Karpas-422 (cell line): ENCODE measurements around the gene ZNF74. TPM values are rescaled to one million over a fixed set of nuclear protein-coding genes. Genes with fewer than 3 reads are reported as not detected.
"Not testable (repeated sequence)": the region's sequence is repeated elsewhere in the genome, so short reads cannot be mapped to it uniquely, and the experiment has no call there.

Experiments
- DNase-seq: peaks from one replicate; pipeline ENCODE4 v3.0.0-alpha.2; 2015
- H2AFZ ChIP-seq: fragments of 200-600 bp; sonication (generic); 2 replicates; pipeline ENCODE4 v1.6.1; 2014; ENCODE audit warnings: antibody characterized with exemption, low read length, mixed read lengths
- H3K27ac ChIP-seq: fragments of 200-600 bp; sonication (generic); 2 replicates; pipeline ENCODE4 v1.5.1; 2014; ENCODE audit warnings: mild to moderate bottlenecking, low read length, moderate library complexity
- H3K27me3 ChIP-seq: fragments of 200-600 bp; sonication (generic); 2 replicates; pipeline ENCODE4 v1.6.1; 2014; ENCODE audit warnings: low read length, mixed read lengths
- H3K36me3 ChIP-seq: fragments of 200-600 bp; sonication (generic); 2 replicates; pipeline ENCODE4 v1.6.1; 2014; ENCODE audit warnings: low read length, mixed read lengths; ENCODE audit not compliant: insufficient read depth
- H3K4me1 ChIP-seq: fragments of 200-600 bp; sonication (generic); 2 replicates; pipeline ENCODE4 v1.6.1; 2014; ENCODE audit warnings: mild to moderate bottlenecking, low read length, mixed read lengths
- H3K4me2 ChIP-seq: fragments of 200-600 bp; sonication (generic); 2 replicates; pipeline ENCODE4 v1.6.1; 2014; ENCODE audit warnings: low read length, low read depth, mild to moderate bottlenecking; ENCODE audit not compliant: poor library complexity, severe bottlenecking
- H3K4me3 ChIP-seq: fragments of 200-600 bp; sonication (generic); 2 replicates; pipeline ENCODE4 v1.5.1; 2014; ENCODE audit warnings: mild to moderate bottlenecking, antibody characterized with exemption, low read length, mixed read lengths
- H3K79me2 ChIP-seq: fragments of 200-600 bp; sonication (generic); 2 replicates; pipeline ENCODE4 v1.6.1; 2014; ENCODE audit warnings: mild to moderate bottlenecking, low read length, mixed read lengths
- H3K9ac ChIP-seq: fragments of 200-600 bp; sonication (generic); 2 replicates; pipeline ENCODE4 v1.6.0; 2014; ENCODE audit warnings: low read length
- H3K9me2 ChIP-seq: fragments of 200-600 bp; sonication (generic), shearing (Covaris generic); replicated peaks from 2 replicates; pipeline ENCODE4 v1.6.0; 2014; ENCODE audit warnings: mild to moderate bottlenecking, low read length, moderate library complexity; ENCODE audit not compliant: insufficient read depth
- H3K9me3 ChIP-seq: fragments of 300-700, 200-600 bp; sonication (generic); 2 replicates; pipeline ENCODE4 v1.6.1; 2014; ENCODE audit warnings: low read length, mixed read lengths
- H4K20me1 ChIP-seq: fragments of 200-600 bp; sonication (generic); 2 replicates; pipeline ENCODE4 v1.6.1; 2014; ENCODE audit warnings: mild to moderate bottlenecking, antibody characterized with exemption, low read length, low read depth; ENCODE audit not compliant: insufficient read depth
- total RNA-seq: library from RNA; depleted of rRNA; stranded (reverse); fragments of >200 nt; shearing (Covaris generic); gene quantifications from 2 replicates; pipeline ENCODE4 v1.2.3, GENCODE V29; 2014; ENCODE audit warnings: low replicate concordance

Gene ZNF74
- total RNA-seq, 1 experiment from 2014 or later = not detected

DNA sequence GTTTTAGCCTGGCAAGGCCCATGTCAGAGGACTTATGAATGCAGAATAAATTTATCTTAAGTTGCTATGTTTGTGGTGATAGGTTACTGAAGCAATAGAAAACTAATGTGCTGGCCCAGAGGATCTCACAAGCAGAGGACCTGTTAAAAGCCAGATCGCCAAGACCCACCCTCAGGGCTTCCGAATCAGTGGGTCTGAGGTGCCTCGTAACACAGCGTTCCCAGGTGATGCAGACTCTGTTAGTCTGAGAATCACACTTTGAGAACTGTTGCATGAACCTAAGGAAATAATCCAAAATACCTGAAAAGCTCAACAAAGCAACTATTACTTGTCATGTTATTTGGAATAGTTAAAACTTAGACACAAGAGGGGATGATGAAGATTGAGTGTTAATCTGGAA lies 50.4 kb downstream of the ZNF74 start:
- no peak for DNase-seq
- H3K4me3 ChIP-seq = no peak overlapping the region
- no peaks in the 10 kb centered on the region for H4K20me1 ChIP-seq
- no peaks in the 10 kb centered on the region for H3K9me2 ChIP-seq
- H3K4me1 ChIP-seq = no peaks in the 10 kb centered on the region
- no peaks in the 10 kb centered on the region for H3K9me3 ChIP-seq
- no peak overlapping the region for H3K27ac ChIP-seq
- H3K27me3 ChIP-seq = no peaks in the 10 kb centered on the region
- H2AFZ ChIP-seq = no peak overlapping the region
- no peak overlapping the region for H3K9ac ChIP-seq
- no peaks in the 10 kb centered on the region for H3K79me2 ChIP-seq
- no peak overlapping the region for H3K4me2 ChIP-seq
- H3K36me3 ChIP-seq = no peaks in the 10 kb centered on the region; the same call in 1 of the 2 replicates

DNA sequence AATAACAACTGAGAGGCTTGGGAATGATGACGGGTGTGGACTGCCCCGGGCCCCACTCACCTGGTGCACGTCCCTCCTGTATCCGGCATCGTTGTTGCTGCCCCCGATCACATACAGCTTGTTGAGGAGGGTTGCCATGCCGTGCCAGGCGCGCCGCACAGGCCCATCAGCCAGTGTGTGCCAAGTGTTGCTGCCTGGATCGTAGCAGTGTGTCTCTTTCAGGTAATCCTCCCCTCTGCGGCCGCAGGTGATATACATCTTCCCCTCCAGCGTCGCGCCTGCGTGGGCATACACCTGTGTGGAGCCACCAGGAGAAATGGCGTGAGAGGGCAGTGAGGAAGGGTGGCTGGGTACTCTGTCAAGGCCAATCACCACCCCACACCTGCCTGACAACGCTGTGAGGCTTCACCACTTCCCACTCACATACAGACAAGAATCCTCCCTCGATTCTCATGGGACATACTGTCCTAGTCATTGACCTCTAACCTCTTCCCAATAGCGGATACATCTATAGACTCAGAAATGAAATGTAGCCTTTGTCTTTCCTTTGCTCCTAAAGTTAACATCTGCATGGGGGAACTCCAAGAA lies 52.5 kb downstream of the ZNF74 start:
- Histone ChIP-seq H3K4me3 (no peak overlapping the region), H3K4me1 (no peaks in the 10 kb centered on the region), H3K79me2 (no peaks in the 10 kb centered on the region), H3K9ac (no peak overlapping the region), H3K27me3 (no peaks in the 10 kb centered on the region), H3K27ac (no peak overlapping the region), H3K9me2 (no peaks in the 10 kb centered on the region), H4K20me1 (no peaks in the 10 kb centered on the region), H3K4me2 (no peak overlapping the region), H2AFZ (no peak overlapping the region), H3K36me3 (no peaks in the 10 kb centered on the region; the same call in 1 of the 2 replicates), H3K9me3 (no peaks in the 10 kb centered on the region)
- DNase-seq = no peak

DNA sequence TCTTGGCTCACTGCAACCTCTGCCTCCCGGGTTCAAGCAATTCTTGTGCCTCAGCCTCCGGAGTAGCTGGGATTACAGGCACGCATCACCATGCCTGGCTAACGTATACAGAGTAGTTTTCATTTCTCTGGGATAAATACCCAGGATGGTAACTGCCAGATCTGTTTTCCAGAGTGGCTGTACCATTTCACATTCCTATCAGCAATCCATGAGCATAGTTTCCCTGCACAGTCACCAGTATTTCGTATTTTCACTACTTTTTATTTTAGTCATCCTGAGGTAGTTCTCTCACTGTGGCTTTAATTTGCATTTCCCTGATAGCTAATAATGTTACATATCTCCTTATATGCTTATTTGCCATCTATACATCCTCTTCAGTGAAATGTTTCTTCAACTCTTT lies 54.7 kb downstream of the ZNF74 start:
- no peak for DNase-seq
- no peaks in the 10 kb centered on the region for H3K4me1 ChIP-seq
- no peaks in the 10 kb centered on the region for H3K79me2 ChIP-seq
- H3K36me3 ChIP-seq = no peaks in the 10 kb centered on the region
- H3K9me2 ChIP-seq = no peaks in the 10 kb centered on the region
- H3K9me3 ChIP-seq = no peaks in the 10 kb centered on the region
- no peak overlapping the region for H2AFZ ChIP-seq
- H4K20me1 ChIP-seq = no peaks in the 10 kb centered on the region
- H3K27ac ChIP-seq = no peak overlapping the region
- no peak overlapping the region for H3K4me2 ChIP-seq
- H3K4me3 ChIP-seq = no peak overlapping the region
- H3K27me3 ChIP-seq = no peaks in the 10 kb centered on the region
- H3K9ac ChIP-seq = no peak overlapping the region

DNA sequence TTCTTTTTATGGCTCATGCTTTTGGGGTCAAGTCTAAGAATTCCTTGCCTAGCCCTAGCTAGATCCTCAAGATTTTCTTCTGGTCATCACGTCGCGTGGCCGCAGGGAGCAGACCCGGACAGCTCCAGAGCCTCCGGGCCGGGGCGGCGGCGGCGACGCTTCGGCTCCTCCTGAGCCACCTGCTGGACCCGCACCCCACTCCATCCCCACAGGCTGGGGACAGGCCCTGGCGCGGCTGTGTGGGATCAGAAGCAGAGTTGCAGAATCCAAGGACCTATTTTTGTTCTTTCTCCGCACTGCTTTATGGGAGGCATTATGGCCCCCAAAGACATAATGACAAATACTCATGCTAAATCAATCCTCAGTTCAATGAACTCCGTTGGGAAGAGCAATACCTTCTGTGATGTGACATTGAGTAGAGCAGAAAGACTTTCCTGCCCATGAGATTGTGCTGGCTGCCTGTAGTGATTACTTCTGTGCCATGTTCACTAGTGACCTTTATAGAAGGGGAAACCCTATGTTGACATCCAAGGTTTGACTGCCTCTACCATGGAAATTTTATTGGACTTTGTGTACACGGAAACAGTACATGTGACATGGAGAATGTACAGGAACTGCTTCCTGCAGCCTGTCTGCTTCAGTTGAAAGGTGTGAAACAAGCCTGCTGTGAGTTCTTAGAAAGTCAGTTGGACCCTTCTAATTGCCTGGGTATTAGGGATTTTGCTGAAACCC lies 56.0 kb downstream of the ZNF74 start:
- no peaks in the 10 kb centered on the region for H3K27me3 ChIP-seq
- no peak overlapping the region for H3K9ac ChIP-seq
- H3K9me2 ChIP-seq = no peaks in the 10 kb centered on the region
- no peak overlapping the region for H3K27ac ChIP-seq
- H3K36me3 ChIP-seq = no peaks in the 10 kb centered on the region
- no peak overlapping the region for H2AFZ ChIP-seq
- H4K20me1 ChIP-seq = no peaks in the 10 kb centered on the region
- no peak overlapping the region for H3K4me2 ChIP-seq
- H3K79me2 ChIP-seq = no peaks in the 10 kb centered on the region
- H3K4me1 ChIP-seq = no peaks in the 10 kb centered on the region
- H3K4me3 ChIP-seq = no peak overlapping the region
- no peak for DNase-seq
- no peaks in the 10 kb centered on the region for H3K9me3 ChIP-seq

DNA sequence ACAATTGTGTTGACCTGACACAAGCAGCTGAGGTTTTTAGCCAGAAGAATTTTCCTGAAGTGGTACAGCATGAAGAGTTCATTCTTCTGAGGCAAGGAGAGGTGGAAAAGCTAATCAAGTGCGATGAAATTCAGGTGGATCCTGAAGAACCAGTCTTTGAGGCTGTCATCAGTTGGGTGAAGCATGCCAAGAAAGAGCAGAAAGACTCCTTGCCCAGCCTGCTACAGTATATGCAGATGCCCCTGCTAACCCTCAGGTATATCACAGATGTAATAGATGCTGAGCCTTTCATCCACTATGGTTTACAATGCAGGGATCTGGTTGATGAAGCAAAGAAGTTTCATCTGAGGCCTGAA lies 56.6 kb downstream of the ZNF74 start:
- no peaks in the 10 kb centered on the region for H3K9me2 ChIP-seq
- H3K4me1 ChIP-seq = no peaks in the 10 kb centered on the region
- no peaks in the 10 kb centered on the region for H3K9me3 ChIP-seq
- H3K4me2 ChIP-seq = no peak overlapping the region
- H3K4me3 ChIP-seq = no peak overlapping the region
- no peak overlapping the region for H2AFZ ChIP-seq
- no peak overlapping the region for H3K27ac ChIP-seq
- no peaks in the 10 kb centered on the region for H3K27me3 ChIP-seq
- H3K79me2 ChIP-seq = no peaks in the 10 kb centered on the region
- H4K20me1 ChIP-seq = no peaks in the 10 kb centered on the region
- H3K9ac ChIP-seq = no peak overlapping the region
- DNase-seq = no peak
- no peaks in the 10 kb centered on the region for H3K36me3 ChIP-seq

DNA sequence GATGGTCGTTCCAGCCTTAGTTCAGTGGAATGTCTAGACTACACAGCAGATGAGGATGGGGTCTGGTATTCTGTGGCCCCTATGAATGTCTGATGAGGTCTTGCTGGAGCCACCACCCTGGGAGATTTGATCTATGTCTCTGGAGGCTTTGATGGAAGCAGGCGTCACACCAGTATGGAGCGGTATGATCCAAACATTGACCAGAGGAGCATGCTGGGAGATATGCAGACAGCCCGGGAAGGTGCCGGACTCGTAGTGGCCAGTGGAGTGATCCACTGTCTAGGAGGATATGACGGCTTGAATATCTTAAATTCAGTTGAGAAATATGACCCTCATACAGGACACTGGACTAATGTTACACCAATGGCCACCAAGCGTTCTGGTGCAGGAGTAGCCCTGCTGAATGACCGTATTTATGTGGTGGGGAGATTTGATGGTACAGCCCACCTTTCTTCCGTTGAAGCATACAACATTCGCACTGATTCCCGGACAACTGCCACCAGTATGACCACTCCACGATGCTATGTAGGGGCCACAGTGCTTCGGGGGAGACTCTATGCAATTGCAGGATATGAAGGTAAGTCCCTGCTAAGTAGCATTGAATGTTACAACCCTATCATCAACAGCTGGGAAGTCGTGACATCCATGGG lies 57.3 kb downstream of the ZNF74 start:
- not testable (repeated sequence) for H3K36me3 ChIP-seq, H3K27ac ChIP-seq, H3K9ac ChIP-seq, H3K79me2 ChIP-seq, H3K9me2 ChIP-seq, H3K4me2 ChIP-seq, H3K27me3 ChIP-seq, H3K4me1 ChIP-seq, H4K20me1 ChIP-seq, DNase-seq, H3K9me3 ChIP-seq, H3K4me3 ChIP-seq, H2AFZ ChIP-seq

DNA sequence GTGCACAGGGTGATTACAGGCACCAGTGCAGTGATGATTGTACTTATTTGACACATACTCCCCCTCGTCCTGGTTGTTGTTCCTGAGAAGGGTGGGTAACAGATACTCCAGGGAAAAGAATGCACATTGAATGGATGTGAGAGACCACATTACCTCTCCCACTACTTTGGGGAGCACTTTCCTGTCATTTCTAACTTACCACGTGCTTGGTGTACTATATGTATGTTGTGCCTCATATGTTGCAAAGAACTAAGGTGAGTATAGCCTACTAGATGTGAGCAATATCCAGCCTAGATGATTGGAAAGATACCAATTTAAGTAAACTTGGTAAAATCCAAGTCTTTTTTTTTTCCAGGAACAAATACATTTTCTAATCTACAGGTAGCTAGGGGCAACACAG lies 58.0 kb downstream of the ZNF74 start:
- Histone ChIP-seq H3K27me3 (no peaks in the 10 kb centered on the region), H4K20me1 (no peaks in the 10 kb centered on the region), H3K9ac (no peak overlapping the region), H3K9me3 (no peaks in the 10 kb centered on the region), H3K4me2 (no peak overlapping the region), H3K4me3 (no peak overlapping the region), H3K79me2 (no peaks in the 10 kb centered on the region), H3K36me3 (no peaks in the 10 kb centered on the region), H3K9me2 (no peaks in the 10 kb centered on the region), H3K4me1 (peaks cover 4% of the 10 kb centered on the region; the same call in 1 of the 2 replicates), H2AFZ (no peak overlapping the region), H3K27ac (no peak overlapping the region)
- no peak for DNase-seq

DNA sequence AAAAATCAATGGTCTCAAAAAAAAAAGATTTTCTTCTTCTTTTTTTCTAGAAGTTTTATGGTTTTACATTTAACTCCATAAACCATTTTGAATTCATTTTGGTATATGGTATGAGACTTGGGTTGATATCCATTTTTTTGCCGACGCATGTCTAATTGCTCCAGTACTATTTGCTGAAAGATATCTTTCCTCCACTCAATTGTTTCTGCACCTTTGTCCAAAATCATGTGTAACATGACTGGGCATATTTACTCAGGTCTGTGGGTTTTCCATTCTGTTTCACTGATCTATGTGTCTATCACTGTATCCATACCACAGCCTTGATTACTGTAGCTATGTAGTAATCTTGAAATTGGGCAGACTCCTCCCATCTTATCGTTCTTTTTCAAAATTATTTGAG lies 59.3 kb downstream of the ZNF74 start:
- Histone ChIP-seq H3K4me2 (no peak overlapping the region), H3K27me3 (no peaks in the 10 kb centered on the region), H2AFZ (no peak overlapping the region), H3K9me2 (no peaks in the 10 kb centered on the region), H4K20me1 (no peaks in the 10 kb centered on the region), H3K9ac (no peak overlapping the region), H3K79me2 (no peaks in the 10 kb centered on the region), H3K9me3 (no peaks in the 10 kb centered on the region), H3K4me1 (peaks cover 4% of the 10 kb centered on the region; the same call in 1 of the 2 replicates), H3K27ac (no peak overlapping the region), H3K4me3 (no peak overlapping the region), H3K36me3 (no peaks in the 10 kb centered on the region)
- DNase-seq = no peak
